ENCODE data around the gene CASP8AP2.
"Not testable (repeated sequence)": the region's sequence is repeated elsewhere in the genome, so short reads cannot be mapped to it uniquely, and the experiment has no call there.

Gene CASP8AP2

GRCh38 chr6:89826029-89826528 lies 3.6 kb upstream of the CASP8AP2 start:
- no peak for DNase-seq (ENCODE audit: low spot score)

GRCh38 chr6:89828475-89828987 lies 1.1 kb upstream of the CASP8AP2 start:
- not testable (repeated sequence) for DNase-seq (ENCODE audit: low spot score)

- peak; percentile 40 for DNase-seq (ENCODE audit: low spot score)
Observed at GRCh38 chr6:89828988-89829471, 650 bp upstream of the CASP8AP2 start.

DNA sequence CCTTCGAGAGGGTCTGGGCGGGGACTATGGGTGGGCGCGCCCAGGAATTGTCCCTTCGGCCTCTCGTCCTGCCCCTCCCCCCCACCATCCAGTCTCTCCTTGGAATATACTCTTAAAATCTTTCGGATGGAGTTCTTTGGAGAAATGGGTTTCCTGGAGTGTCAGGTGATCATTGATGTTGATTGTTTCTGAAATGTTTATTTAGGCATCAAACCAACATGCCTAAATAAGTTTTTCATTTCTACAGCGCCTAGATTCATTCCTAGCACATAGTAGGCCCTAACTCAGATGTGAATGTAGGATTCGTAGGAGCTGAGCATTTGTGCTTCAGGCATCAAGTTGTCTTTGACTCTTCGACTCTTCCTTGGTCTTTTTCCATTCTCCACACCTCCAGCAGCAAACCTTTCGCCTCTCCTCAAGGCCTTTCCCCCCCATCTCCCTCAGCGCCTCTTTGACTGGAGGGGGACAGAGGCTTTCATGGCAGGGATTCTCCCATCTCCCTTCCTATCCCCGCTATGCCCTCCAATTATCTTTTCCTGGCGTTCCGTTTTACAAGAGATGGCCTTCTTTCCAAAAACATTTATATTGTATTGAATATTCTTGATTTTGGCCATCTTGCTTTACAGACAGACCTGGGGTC lies 610 bp downstream of the CASP8AP2 start:
- no peak for DNase-seq (ENCODE audit: low spot score)

GRCh38 chr6:89834884-89835792 lies 5.5 kb downstream of the CASP8AP2 start:
- no peak for DNase-seq (ENCODE audit: low spot score)

GRCh38 chr6:89836639-89837222 lies 7.1 kb downstream of the CASP8AP2 start:
- DNase-seq (ENCODE audit: low spot score), result no peak

GRCh38 chr6:89840538-89840937 lies 10.9 kb downstream of the CASP8AP2 start:
- DNase-seq (ENCODE audit: low spot score), result no peak

- DNase-seq (ENCODE audit: low spot score), result no peak
Observed at GRCh38 chr6:89842228-89842627, 12.5 kb downstream of the CASP8AP2 start.

- no peak for DNase-seq (ENCODE audit: low spot score)
Observed at GRCh38 chr6:89843070-89843469, 13.4 kb downstream of the CASP8AP2 start.

DNA sequence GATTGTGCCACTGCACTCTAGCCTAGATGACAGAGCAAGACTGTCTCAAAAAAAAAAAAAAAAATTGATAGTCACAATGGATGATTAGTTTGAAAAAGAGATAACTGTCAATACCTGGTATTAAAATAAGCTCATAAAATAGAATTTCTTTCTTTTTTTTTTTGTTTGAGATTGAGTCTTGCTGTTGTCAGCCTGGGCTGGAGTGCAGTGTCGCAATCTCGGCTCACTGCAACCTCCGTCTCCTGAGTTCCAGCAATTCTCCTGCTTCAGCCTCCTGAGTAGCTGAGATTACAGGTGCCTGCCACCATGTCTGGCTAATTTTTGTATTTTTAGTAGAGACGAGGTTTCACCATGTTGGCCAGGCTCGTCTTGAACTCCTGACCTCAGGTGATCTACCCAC lies 17.8 kb downstream of the CASP8AP2 start:
- DNase-seq (ENCODE audit: low spot score), result not testable (repeated sequence)

DNA sequence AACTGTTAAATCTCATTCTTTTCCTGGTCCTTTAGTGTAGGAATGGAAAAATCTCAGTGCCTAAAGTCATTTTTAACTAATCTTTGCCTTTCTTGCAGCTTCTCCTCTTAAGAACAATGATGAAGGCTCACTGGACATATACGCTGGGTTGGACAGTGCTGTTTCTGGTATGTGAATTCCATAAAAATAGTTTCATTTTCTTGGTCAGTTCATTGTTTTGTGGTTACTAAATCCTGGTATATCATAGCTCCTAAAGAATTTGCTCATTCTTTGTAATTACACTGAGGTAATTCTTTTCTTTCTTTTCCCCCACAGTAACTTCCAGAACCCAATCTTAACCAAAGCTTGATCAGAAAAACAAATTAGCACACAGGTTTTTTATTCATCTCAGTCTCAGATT lies 23.4 kb downstream of the CASP8AP2 start:
- no peak for DNase-seq (ENCODE audit: low spot score)

- DNase-seq (ENCODE audit: low spot score), result no peak
Observed at GRCh38 chr6:89858041-89858440, 28.4 kb downstream of the CASP8AP2 start.

DNA sequence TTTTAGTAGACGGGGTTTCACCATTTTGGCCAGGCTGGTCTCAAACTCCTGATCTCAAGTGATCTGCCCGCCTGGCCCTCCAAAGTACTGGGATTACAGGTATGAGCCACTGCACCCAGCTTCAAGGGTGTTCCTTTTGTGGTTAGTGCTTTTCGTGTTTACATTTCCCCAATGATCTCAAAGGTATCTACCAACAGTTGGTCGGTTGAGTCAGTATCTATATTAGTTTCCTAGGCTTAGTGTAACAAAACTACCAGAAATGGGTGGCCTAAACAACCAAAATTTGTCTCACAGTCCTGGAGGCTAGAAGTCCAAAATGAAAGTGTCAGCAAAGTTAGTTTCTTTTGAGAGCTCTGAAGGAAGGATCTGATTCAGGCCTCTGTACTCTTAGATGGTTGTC lies 30.1 kb downstream of the CASP8AP2 start:
- DNase-seq (ENCODE audit: low spot score), result no peak

DNA sequence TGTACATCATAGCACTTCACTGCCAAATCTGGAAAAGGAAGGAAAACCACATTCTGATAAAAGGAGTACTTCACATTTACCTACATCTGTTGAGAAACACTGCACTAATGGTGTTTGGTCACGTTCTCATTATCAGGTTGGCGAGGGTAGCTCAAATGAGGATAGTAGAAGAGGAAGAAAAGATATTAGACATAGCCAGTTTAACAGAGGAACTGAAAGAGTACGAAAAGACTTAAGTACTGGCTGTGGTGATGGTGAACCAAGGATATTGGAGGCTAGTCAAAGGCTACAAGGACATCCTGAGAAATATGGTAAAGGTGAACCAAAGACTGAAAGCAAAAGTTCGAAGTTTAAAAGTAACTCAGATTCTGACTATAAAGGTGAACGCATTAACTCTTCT lies 32.6 kb downstream of the CASP8AP2 start:
- no peak for DNase-seq (ENCODE audit: low spot score)

DNA sequence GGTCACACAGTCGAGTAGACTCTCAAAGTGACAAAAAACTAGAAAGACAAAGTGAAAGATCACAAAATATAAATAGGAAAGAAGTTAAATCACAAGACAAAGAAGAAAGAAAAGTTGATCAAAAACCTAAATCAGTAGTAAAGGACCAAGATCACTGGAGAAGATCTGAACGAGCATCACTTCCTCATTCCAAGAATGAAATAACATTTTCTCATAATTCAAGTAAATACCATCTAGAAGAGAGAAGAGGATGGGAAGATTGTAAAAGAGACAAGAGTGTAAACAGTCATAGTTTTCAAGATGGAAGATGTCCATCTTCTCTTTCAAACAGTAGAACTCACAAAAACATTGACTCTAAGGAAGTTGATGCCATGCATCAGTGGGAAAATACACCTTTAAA lies 33.0 kb downstream of the CASP8AP2 start:
- DNase-seq (ENCODE audit: low spot score), result no peak

GRCh38 chr6:89866024-89866678 lies 36.5 kb downstream of the CASP8AP2 start:
- no peak for DNase-seq (ENCODE audit: low spot score)

DNA sequence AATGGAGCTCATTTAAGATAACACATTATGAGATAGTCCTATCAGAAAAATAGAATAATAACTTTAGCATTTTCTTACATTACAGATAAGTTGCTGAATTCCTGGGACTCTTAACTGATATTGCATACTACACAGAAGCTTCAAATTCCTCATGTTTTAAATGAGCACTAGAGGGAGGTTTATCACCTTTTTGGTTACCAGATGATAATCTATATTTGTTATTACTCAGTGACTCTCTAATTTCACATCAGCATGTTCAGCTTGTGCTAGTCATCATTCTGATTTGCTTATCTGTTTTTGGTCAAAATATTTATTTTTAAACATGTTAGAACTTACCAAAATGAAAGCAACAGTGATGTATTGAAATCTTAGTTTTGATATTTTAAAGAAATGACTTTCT lies 44.0 kb downstream of the CASP8AP2 start:
- no peak for DNase-seq (ENCODE audit: low spot score)

GRCh38 chr6:89874438-89874837 lies 44.8 kb downstream of the CASP8AP2 start:
- DNase-seq (ENCODE audit: low spot score), result no peak

DNA sequence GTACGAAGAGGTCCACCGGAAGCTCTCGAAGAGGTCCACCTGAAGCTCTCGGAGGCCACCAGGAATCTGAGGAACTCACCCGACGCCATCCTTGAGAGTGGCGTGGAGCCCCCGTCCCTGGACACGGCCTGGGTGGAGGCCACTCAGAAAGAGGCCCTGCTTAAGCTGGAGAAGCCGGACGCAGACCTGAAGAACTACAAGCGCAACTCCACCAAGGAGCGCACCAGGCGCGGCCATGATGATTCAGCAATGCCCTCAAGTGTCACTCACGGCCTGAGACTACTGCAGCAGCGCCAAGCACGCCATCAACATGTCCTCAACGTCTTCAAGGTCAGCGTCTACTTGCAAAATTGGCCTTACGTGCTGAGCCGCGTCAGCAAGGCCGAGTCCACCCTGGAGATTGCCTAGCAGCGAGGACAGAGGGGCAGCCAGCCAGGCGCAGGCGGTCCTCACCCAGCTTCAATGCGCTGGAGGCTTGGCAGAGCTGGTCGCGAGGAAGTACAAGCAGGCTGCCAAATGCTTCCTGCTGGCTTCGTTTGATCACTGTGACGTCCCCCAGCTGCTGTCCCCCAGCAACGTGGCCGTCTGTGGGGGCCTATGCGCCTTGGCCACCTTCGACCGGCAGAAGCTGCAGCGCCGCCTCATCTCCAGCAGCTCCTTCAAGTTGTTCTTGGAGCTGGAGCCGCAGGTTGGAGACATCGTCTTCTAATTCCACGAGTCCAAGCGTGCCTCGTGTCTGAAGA lies 56.9 kb downstream of the CASP8AP2 start:
- DNase-seq (ENCODE audit: low spot score), result no peak

DNA sequence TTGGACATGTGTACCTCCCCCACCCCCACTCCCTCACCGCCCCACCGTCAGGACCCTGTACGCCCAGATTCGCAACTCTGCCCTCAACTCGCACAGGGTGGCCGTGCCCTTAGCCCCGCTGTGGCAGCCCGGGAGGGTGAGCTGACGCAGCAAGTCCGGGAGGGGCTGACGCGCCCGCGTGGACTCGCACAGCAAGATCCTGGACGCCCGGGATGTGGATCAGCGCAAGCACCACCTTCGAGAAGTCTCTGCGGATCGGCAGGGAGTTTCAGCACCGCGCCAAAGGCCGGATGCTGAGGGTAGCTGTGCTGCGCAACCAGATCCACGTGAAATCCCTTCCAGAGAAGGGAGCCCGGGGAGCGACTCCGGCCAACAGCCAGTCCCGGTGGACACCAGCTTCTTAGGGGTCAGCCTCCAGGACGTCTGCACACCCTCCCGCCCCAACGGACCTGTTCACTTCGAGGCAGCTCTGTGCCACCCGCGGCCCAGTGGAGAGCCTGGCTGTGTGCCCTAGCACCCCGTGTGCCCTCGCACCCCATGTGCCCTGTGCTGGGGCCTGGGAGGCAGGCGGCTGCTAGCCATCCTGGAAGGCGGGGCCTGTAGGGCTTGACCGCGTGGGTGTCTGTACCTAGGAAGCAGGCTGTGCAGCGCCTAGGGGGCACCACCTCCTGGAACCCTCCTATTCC lies 57.9 kb downstream of the CASP8AP2 start:
- DNase-seq (ENCODE audit: low spot score), result no peak

DNA sequence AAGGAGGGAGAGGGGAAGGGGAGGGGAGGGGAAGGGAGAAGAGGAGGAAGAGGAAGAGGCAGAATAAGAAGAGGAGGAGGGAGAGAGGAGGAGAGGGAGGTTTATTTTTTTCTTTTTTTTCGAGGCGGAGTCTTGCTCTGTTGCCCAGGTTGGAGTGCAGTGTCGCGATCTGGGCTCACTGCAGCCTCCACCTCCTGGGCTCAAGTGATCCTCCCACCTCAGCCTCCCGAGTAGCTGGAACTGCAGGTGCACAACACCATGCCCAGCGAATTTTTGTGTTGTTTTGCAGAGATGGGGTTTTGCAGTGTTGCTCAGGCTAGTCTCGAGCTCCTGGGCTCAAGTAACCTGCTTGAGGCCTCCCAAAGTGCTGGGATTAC lies 58.4 kb downstream of the CASP8AP2 start:
- DNase-seq (ENCODE audit: low spot score), result no peak

All from HuH-7 (cell line).